Measurements from ENCODE around the gene MVB12B. TPM values are rescaled to one million over a fixed set of nuclear protein-coding genes. Genes with fewer than 3 reads are reported as not detected.

Gene MVB12B
- total and polyA plus RNA-seq, 7 experiments from 2014 or later, result 1.6 to 9.7 (median 3.8) TPM

GRCh38 chr9:126523611-126524111 is 197.0 kb downstream of the MVB12B start:
- intact Hi-C loops (cut with micrococcal nuclease), result no loop called here
- ChIA-PET CTCF (no interaction called here), POLR2A (no interaction called here)
- no peaks in the 10 kb centered on the region for H3K9me3 Mint-ChIP-seq
- Histone ChIP-seq H3K36me3 (ENCODE audit: control insufficient read depth in 2 of 3, insufficient read depth in 3 of 3, low read length in 3 of 3) (no peaks in the 10 kb centered on the region), H3K27ac (ENCODE audit: low read depth, low read length) (no peak overlapping the region), H3K27me3 (ENCODE audit: control insufficient read depth in 2 of 2, insufficient read depth in 2 of 2, low read length in 2 of 2) (no peaks in the 10 kb centered on the region), H3K4me3 (ENCODE audit: low read length) (no peak overlapping the region), H3K4me1 (ENCODE audit: control insufficient read depth in 2 of 2, insufficient read depth in 2 of 2, low read length in 2 of 2) (peaks cover 4 to 29% of the 10 kb centered on the region in 2 donors), H3K9me3 (ENCODE audit: control insufficient read depth in 2 of 3, low read length in 3 of 3) (no peaks in the 10 kb centered on the region)
- H3K27me3 Mint-ChIP-seq, result peaks cover 16 to 41% (median 25%) of the 10 kb centered on the region in 5 donors
- peaks cover 10 to 19% (median 14%) of the 10 kb centered on the region in 7 donors for H3K4me1 Mint-ChIP-seq
- peak overlapping the region in 9 of 10 donors; percentile 5 to 67 (median 52) for H3K4me3 Mint-ChIP-seq
- H3K36me3 Mint-ChIP-seq, result no peaks in the 10 kb centered on the region
- no peak for DNase-seq
- peak overlapping the region in 2 of 9 donors; percentile 35 to 53 for H3K27ac Mint-ChIP-seq
- ATAC-seq, result peak; percentile 88

GRCh38 chr9:126524353-126525077 is 197.9 kb downstream of the MVB12B start:
- no peak for DNase-seq
- Mint-ChIP-seq H3K4me1 (peaks cover 10 to 19% (median 14%) of the 10 kb centered on the region in 7 donors), H3K27ac (peak overlapping the region in 1 of 9 donors; percentile 35), H3K4me3 (peak overlapping the region in 6 of 10 donors; percentile 2 to 67 (median 52)), H3K9me3 (no peaks in the 10 kb centered on the region), H3K36me3 (no peaks in the 10 kb centered on the region), H3K27me3 (peaks cover 8 to 33% (median 16%) of the 10 kb centered on the region in 5 donors)
- Histone ChIP-seq H3K27me3 (ENCODE audit: control insufficient read depth in 2 of 2, insufficient read depth in 2 of 2, low read length in 2 of 2) (no peaks in the 10 kb centered on the region), H3K9me3 (ENCODE audit: control insufficient read depth in 2 of 3, low read length in 3 of 3) (no peaks in the 10 kb centered on the region), H3K27ac (ENCODE audit: low read depth, low read length) (no peak overlapping the region), H3K4me3 (ENCODE audit: low read length) (no peak overlapping the region), H3K36me3 (ENCODE audit: control insufficient read depth in 2 of 3, insufficient read depth in 3 of 3, low read length in 3 of 3) (no peaks in the 10 kb centered on the region), H3K4me1 (ENCODE audit: control insufficient read depth in 2 of 2, insufficient read depth in 2 of 2, low read length in 2 of 2) (peaks cover 4 to 21% of the 10 kb centered on the region in 2 donors)
- ATAC-seq, result no peak
- ChIA-PET CTCF (no interaction called here), POLR2A (no interaction called here)
- intact Hi-C loops (cut with micrococcal nuclease), result no loop called here

- Mint-ChIP-seq H3K4me1 (peaks cover 10 to 19% (median 13%) of the 10 kb centered on the region in 7 donors), H3K27me3 (peaks cover 5 to 25% (median 12%) of the 10 kb centered on the region in 5 donors), H3K9me3 (no peaks in the 10 kb centered on the region), H3K4me3 (no peak overlapping the region), H3K36me3 (no peaks in the 10 kb centered on the region), H3K27ac (no peak overlapping the region)
- peaks cover 4 to 12% of the 10 kb centered on the region in 2 donors for H3K4me1 ChIP-seq (ENCODE audit: control insufficient read depth in 2 of 2, insufficient read depth in 2 of 2, low read length in 2 of 2)
- DNase-seq (no peak), ATAC-seq (no peak)
- no peak overlapping the region for H3K27ac ChIP-seq (ENCODE audit: low read depth, low read length)
- no peaks in the 10 kb centered on the region for H3K27me3 ChIP-seq (ENCODE audit: control insufficient read depth in 2 of 2, insufficient read depth in 2 of 2, low read length in 2 of 2)
- intact Hi-C loops (cut with micrococcal nuclease), result no loop called here
- no peak overlapping the region for H3K4me3 ChIP-seq (ENCODE audit: low read length)
- no peaks in the 10 kb centered on the region for H3K36me3 ChIP-seq (ENCODE audit: control insufficient read depth in 2 of 3, insufficient read depth in 3 of 3, low read length in 3 of 3)
- H3K9me3 ChIP-seq (ENCODE audit: control insufficient read depth in 2 of 3, low read length in 3 of 3), result no peaks in the 10 kb centered on the region
- POLR2A ChIA-PET, result no interaction called here
- CTCF ChIA-PET, result interaction anchor here (0.6 kb wide), 2 partner anchors 155 to 381 kb away, joined by 3 to 5 read pairs; no protein-coding TSS in a partner anchor
These were observed 199.8 kb downstream of the MVB12B start for GRCh38 chr9:126526218-126527108.

- DNase-seq (no peak), ATAC-seq (no peak)
- POLR2A ChIA-PET, result no interaction called here
- no peaks in the 10 kb centered on the region for H3K36me3 ChIP-seq (ENCODE audit: control insufficient read depth in 2 of 3, insufficient read depth in 3 of 3, low read length in 3 of 3)
- Mint-ChIP-seq H3K4me3 (no peak overlapping the region), H3K4me1 (peaks cover 10 to 19% (median 13%) of the 10 kb centered on the region in 7 donors), H3K27ac (no peak overlapping the region), H3K27me3 (peaks cover under 1 to 23% (median 12%) of the 10 kb centered on the region in 5 donors), H3K9me3 (no peaks in the 10 kb centered on the region), H3K36me3 (no peaks in the 10 kb centered on the region)
- no peak overlapping the region for H3K27ac ChIP-seq (ENCODE audit: low read depth, low read length)
- H3K27me3 ChIP-seq (ENCODE audit: control insufficient read depth in 2 of 2, insufficient read depth in 2 of 2, low read length in 2 of 2), result no peaks in the 10 kb centered on the region
- H3K9me3 ChIP-seq (ENCODE audit: control insufficient read depth in 2 of 3, low read length in 3 of 3), result no peaks in the 10 kb centered on the region
- no peak overlapping the region for H3K4me3 ChIP-seq (ENCODE audit: low read length)
- CTCF ChIA-PET, result no interaction called here
- H3K4me1 ChIP-seq (ENCODE audit: control insufficient read depth in 2 of 2, insufficient read depth in 2 of 2, low read length in 2 of 2), result peaks cover 4 to 12% of the 10 kb centered on the region in 2 donors
- intact Hi-C loops (cut with micrococcal nuclease), result no loop called here
These were observed 200.6 kb downstream of the MVB12B start for GRCh38 chr9:126527109-126527825.

- ATAC-seq, result no peak
- Mint-ChIP-seq H3K36me3 (no peaks in the 10 kb centered on the region), H3K4me3 (peak overlapping the region in 1 of 10 donors; percentile 29), H3K27ac (no peak overlapping the region), H3K9me3 (no peaks in the 10 kb centered on the region), H3K27me3 (peaks cover 4 to 21% (median 9%) of the 10 kb centered on the region in 5 donors), H3K4me1 (peaks cover 10 to 17% (median 10%) of the 10 kb centered on the region in 7 donors)
- Histone ChIP-seq H3K27ac (ENCODE audit: low read depth, low read length) (no peak overlapping the region), H3K36me3 (ENCODE audit: control insufficient read depth in 2 of 3, insufficient read depth in 3 of 3, low read length in 3 of 3) (no peaks in the 10 kb centered on the region), H3K4me3 (ENCODE audit: low read length) (no peak overlapping the region), H3K9me3 (ENCODE audit: control insufficient read depth in 2 of 3, low read length in 3 of 3) (no peaks in the 10 kb centered on the region), H3K4me1 (ENCODE audit: control insufficient read depth in 2 of 2, insufficient read depth in 2 of 2, low read length in 2 of 2) (peaks cover 4 to 12% of the 10 kb centered on the region in 2 donors), H3K27me3 (ENCODE audit: control insufficient read depth in 2 of 2, insufficient read depth in 2 of 2, low read length in 2 of 2) (no peaks in the 10 kb centered on the region)
- no peak for DNase-seq
- intact Hi-C loops (cut with micrococcal nuclease), result no loop called here
- POLR2A ChIA-PET, result no interaction called here
- CTCF ChIA-PET, result no interaction called here
These were observed 201.5 kb downstream of the MVB12B start for GRCh38 chr9:126528111-126528510.

GRCh38 chr9:126528915-126529314 is 202.3 kb downstream of the MVB12B start:
- Histone ChIP-seq H3K9me3 (ENCODE audit: control insufficient read depth in 2 of 3, low read length in 3 of 3) (no peaks in the 10 kb centered on the region), H3K27ac (ENCODE audit: low read depth, low read length) (no peak overlapping the region), H3K27me3 (ENCODE audit: control insufficient read depth in 2 of 2, insufficient read depth in 2 of 2, low read length in 2 of 2) (no peaks in the 10 kb centered on the region), H3K4me3 (ENCODE audit: low read length) (no peak overlapping the region), H3K36me3 (ENCODE audit: control insufficient read depth in 2 of 3, insufficient read depth in 3 of 3, low read length in 3 of 3) (no peaks in the 10 kb centered on the region), H3K4me1 (ENCODE audit: control insufficient read depth in 2 of 2, insufficient read depth in 2 of 2, low read length in 2 of 2) (peaks cover 0 to 7% of the 10 kb centered on the region in 2 donors)
- intact Hi-C loops (cut with micrococcal nuclease), result no loop called here
- ChIA-PET CTCF (no interaction called here), POLR2A (interaction anchor here (0.6 kb wide), 1 partner anchor 27 kb away, joined by 5 read pairs; no protein-coding TSS in a partner anchor)
- no peak overlapping the region for H3K4me3 Mint-ChIP-seq
- H3K4me1 Mint-ChIP-seq, result peaks cover 2 to 9% (median 3%) of the 10 kb centered on the region in 7 donors
- H3K36me3 Mint-ChIP-seq, result no peaks in the 10 kb centered on the region
- DNase-seq, result no peak
- H3K27me3 Mint-ChIP-seq, result peaks cover 4 to 18% (median 8%) of the 10 kb centered on the region in 5 donors
- no peaks in the 10 kb centered on the region for H3K9me3 Mint-ChIP-seq
- no peak overlapping the region for H3K27ac Mint-ChIP-seq
- no peak for ATAC-seq

Data from naive thymus-derived CD4-positive, alpha-beta T cell (primary cell).